Neutrophil (primary cell): ENCODE measurements around the gene RPTOR.

ENCODE experiments used
- H3K27ac ChIP-seq: fragments of 200-600 bp; sonication (generic); 2 replicates; pipeline ENCODE4 v1.5.1; 2016; ENCODE audit warnings: mild to moderate bottlenecking, moderate library complexity
- H3K27me3 ChIP-seq: fragments of 200-600 bp; sonication (generic); 2 replicates; pipeline ENCODE4 v1.6.0; 2016; ENCODE audit warnings: mild to moderate bottlenecking
- H3K36me3 ChIP-seq: fragments of 200-600 bp; sonication (generic); 2 replicates; pipeline ENCODE4 v1.5.1; 2017
- H3K4me1 ChIP-seq, 2 experiments: fragments of 200-600 bp in 1 of 2; sonication (generic) in 1 of 2; 1 replicate in 1 of 2; 2 replicates in 1 of 2; pipeline versions ENCODE4 v1.5.1 to v1.6.1; 2013 to 2016; ENCODE audit warnings: low read depth in 1 of 2, low read length in 1 of 2, mild to moderate bottlenecking in 1 of 2, moderate library complexity in 1 of 2; ENCODE audit not compliant: control insufficient read depth in 1 of 2, insufficient read depth in 1 of 2
- H3K4me3 ChIP-seq, 2 experiments: fragments of 200-600 bp in 1 of 2; sonication (generic) in 1 of 2; 1 replicate in 1 of 2; 2 replicates in 1 of 2; pipeline ENCODE4 v1.5.1; 2013 to 2016; ENCODE audit warnings: low read depth in 1 of 2, low read length in 1 of 2, mild to moderate bottlenecking in 1 of 2, moderate library complexity in 1 of 2
- H3K9me3 ChIP-seq: fragments of 200-600 bp; sonication (generic); 2 replicates; pipeline ENCODE4 v1.5.1; 2016
- CTCF ChIP-seq: fragments of 200-600 bp; sonication (generic); IDR thresholded peaks from 2 replicates; pipeline ENCODE4 v1.5.1; 2016; ENCODE audit warnings: antibody characterized with exemption

Gene RPTOR

GRCh38 chr17:80646328-80646727 is 101.7 kb downstream of the RPTOR start:
- H3K27me3 ChIP-seq, result no peaks in the 10 kb centered on the region
- no peaks in the 10 kb centered on the region for H3K4me1 ChIP-seq
- no peaks in the 10 kb centered on the region for H3K36me3 ChIP-seq
- H3K4me3 ChIP-seq, result no peak overlapping the region
- H3K27ac ChIP-seq, result no peak overlapping the region
- H3K9me3 ChIP-seq, result no peaks in the 10 kb centered on the region
- no peak for TF ChIP-seq CTCF

DNA sequence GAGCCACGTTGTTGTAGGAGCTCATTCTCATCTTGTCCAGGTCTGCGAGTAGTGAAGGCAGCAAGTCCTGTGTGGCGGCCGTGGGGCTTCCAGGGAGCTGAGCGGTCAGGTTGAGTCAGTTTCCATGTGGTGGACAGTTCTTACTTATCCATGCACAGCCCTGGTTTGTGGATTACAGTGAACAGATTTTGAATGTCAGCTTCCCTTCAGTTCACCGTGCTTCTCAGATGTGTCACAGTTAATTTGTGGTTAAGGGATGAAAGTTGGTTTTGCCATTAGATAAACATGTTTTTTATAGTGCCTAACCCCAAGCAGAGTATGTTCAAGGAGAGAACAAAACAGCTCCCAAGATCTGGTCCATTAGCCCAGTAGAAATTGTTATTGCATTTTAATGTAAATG is 103.1 kb downstream of the RPTOR start:
- TF ChIP-seq CTCF, result no peak
- no peaks in the 10 kb centered on the region for H3K27me3 ChIP-seq
- no peak overlapping the region for H3K27ac ChIP-seq
- H3K4me3 ChIP-seq, result no peak overlapping the region
- no peaks in the 10 kb centered on the region for H3K9me3 ChIP-seq
- no peaks in the 10 kb centered on the region for H3K36me3 ChIP-seq
- H3K4me1 ChIP-seq, result no peaks in the 10 kb centered on the region

GRCh38 chr17:80649200-80649644 is 104.6 kb downstream of the RPTOR start:
- Histone ChIP-seq H3K27ac (no peak overlapping the region), H3K9me3 (no peaks in the 10 kb centered on the region), H3K4me1 (no peaks in the 10 kb centered on the region), H3K4me3 (no peak overlapping the region), H3K27me3 (no peaks in the 10 kb centered on the region), H3K36me3 (no peaks in the 10 kb centered on the region)
- no peak for TF ChIP-seq CTCF

DNA sequence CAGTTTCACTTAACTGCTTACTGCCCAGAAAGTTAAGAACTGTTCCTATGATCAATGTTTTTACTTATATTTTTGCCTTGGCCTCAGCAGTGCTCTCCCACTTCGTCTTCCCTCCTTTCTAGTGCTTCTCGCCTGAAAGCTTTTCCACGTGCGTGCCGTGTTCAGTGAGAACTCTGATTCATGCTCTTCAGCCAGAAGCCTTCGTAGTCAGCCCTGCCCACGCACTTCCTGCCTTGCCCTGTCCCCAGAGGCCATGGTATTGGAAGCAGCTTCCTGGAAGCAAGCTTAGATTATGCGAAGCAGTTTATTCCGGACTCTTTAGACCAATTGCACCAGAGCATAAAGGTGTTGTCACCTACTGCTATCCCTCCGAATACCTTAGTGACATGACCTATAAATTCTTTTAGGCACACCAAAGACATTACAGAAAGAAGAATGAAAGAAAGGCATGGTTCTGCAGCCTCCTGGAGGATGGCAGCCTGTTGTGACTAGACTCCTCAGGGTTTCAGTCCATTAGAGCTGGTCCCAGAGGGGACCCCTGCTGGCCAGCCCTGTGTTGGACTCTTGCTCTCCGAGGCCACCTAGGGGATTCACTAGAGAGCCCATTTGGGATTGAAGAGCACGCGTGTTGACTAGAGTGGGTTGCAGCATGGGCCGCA is 105.2 kb downstream of the RPTOR start:
- H3K36me3 ChIP-seq, result no peaks in the 10 kb centered on the region
- no peak overlapping the region for H3K4me3 ChIP-seq
- no peaks in the 10 kb centered on the region for H3K4me1 ChIP-seq
- TF ChIP-seq CTCF, result no peak
- no peaks in the 10 kb centered on the region for H3K27me3 ChIP-seq
- no peaks in the 10 kb centered on the region for H3K9me3 ChIP-seq
- H3K27ac ChIP-seq, result no peak overlapping the region

GRCh38 chr17:80650331-80650672 is 105.7 kb downstream of the RPTOR start:
- no peaks in the 10 kb centered on the region for H3K4me1 ChIP-seq
- H3K9me3 ChIP-seq, result no peaks in the 10 kb centered on the region
- no peak overlapping the region for H3K4me3 ChIP-seq
- H3K27me3 ChIP-seq, result no peaks in the 10 kb centered on the region
- no peak for TF ChIP-seq CTCF
- no peak overlapping the region for H3K27ac ChIP-seq
- no peaks in the 10 kb centered on the region for H3K36me3 ChIP-seq
